Neural crest cell (in vitro differentiated cells): ENCODE measurements around the gene GDE1. TPM values are rescaled to one million over a fixed set of nuclear protein-coding genes. Genes with fewer than 3 reads are reported as not detected.

Experiments
- DNase-seq: peaks from one replicate; pipeline ENCODE4 v3.0.0; 2021; ENCODE audit warnings: low read depth, mixed read lengths, low spot score
- H3K27ac Mint-ChIP-seq: one replicate; pipeline ENCODE4 v1.8.0; 2021; ENCODE audit warnings: mild to moderate bottlenecking, mixed read lengths; ENCODE audit not compliant: unreplicated experiment
- H3K27me3 Mint-ChIP-seq: 2 replicates; pipeline ENCODE4 v1.8.0; 2021; ENCODE audit warnings: low read depth, mild to moderate bottlenecking, mixed read lengths
- H3K36me3 Mint-ChIP-seq: 2 replicates; pipeline ENCODE4 v1.8.0; 2021; ENCODE audit warnings: low read depth, mild to moderate bottlenecking, mixed read lengths
- H3K4me1 Mint-ChIP-seq: 2 replicates; pipeline ENCODE4 v1.8.0; 2021; ENCODE audit warnings: mixed read lengths
- H3K4me3 Mint-ChIP-seq: one replicate; pipeline ENCODE4 v1.8.0; 2021; ENCODE audit warnings: mild to moderate bottlenecking, mixed read lengths
- H3K9me3 Mint-ChIP-seq: 2 replicates; pipeline ENCODE4 v1.8.0; 2021; ENCODE audit warnings: mixed read lengths
- total RNA-seq: library from RNA; stranded (reverse); gene quantifications from 2 replicates; pipeline ENCODE4 v1.2.1, GENCODE V29; 2021
- TF ChIP-seq, protein P1 (sequence below): fragments of 200-600 bp; sonication (generic); conservative IDR thresholded peaks from 2 replicates; pipeline ENCODE4 v1.5.0; 2021; ENCODE audit warnings: antibody characterized with exemption, mild to moderate bottlenecking

Gene GDE1
- total RNA-seq, 1 donor from 2014 or later, result 63.2 TPM

DNA sequence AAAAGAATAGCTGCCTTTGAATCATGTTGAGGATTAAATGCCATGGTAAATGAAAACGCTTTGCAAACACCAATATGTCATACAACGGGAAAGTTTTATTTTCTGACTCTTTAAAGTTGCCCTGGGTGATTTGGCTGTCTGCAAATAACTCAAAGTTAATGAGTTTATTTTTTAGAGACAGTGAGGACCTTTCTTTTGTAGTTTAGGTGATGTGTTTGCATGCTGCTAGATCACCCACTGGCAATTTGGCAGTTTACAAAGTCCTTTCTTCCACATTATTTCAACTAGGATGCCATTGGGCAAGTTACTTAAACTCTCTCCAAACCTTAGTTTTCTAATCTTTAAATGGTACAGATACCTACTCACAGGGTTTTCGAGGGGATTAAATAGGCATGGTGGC, 37.8 kb downstream of the GDE1 start:
- H3K4me1 Mint-ChIP-seq, result peaks cover 12% of the 10 kb centered on the region
- no peak overlapping the region for H3K27ac Mint-ChIP-seq
- no peaks in the 10 kb centered on the region for H3K27me3 Mint-ChIP-seq
- DNase-seq, result no peak
- no peaks in the 10 kb centered on the region for H3K36me3 Mint-ChIP-seq
- no peaks in the 10 kb centered on the region for H3K9me3 Mint-ChIP-seq
- TF ChIP-seq, protein P1, sequence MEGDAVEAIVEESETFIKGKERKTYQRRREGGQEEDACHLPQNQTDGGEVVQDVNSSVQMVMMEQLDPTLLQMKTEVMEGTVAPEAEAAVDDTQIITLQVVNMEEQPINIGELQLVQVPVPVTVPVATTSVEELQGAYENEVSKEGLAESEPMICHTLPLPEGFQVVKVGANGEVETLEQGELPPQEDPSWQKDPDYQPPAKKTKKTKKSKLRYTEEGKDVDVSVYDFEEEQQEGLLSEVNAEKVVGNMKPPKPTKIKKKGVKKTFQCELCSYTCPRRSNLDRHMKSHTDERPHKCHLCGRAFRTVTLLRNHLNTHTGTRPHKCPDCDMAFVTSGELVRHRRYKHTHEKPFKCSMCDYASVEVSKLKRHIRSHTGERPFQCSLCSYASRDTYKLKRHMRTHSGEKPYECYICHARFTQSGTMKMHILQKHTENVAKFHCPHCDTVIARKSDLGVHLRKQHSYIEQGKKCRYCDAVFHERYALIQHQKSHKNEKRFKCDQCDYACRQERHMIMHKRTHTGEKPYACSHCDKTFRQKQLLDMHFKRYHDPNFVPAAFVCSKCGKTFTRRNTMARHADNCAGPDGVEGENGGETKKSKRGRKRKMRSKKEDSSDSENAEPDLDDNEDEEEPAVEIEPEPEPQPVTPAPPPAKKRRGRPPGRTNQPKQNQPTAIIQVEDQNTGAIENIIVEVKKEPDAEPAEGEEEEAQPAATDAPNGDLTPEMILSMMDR, result no peak
- H3K4me3 Mint-ChIP-seq, result no peak overlapping the region

DNA sequence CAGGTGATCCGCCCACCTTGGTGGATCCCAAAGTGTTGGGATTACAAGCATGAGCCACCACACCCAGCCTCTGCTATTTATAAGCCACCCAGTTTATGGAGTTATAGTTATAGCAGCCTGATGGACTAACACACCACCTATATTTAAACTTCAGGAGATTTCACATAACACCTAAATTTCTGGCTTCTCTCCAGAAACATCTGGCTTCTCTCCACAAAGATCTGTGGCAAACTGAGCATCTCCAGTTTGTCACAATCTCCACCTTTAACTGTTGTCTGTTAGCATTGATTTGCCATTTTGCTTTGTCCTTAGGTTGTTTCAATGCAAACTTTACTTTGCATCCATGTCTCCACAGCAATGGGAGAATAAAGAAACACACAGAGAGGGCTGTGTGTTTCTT, 39.6 kb downstream of the GDE1 start:
- TF ChIP-seq, protein P1, result no peak
- no peak for DNase-seq
- no peak overlapping the region for H3K4me3 Mint-ChIP-seq
- peaks cover 4% of the 10 kb centered on the region for H3K27me3 Mint-ChIP-seq
- no peaks in the 10 kb centered on the region for H3K9me3 Mint-ChIP-seq
- H3K4me1 Mint-ChIP-seq, result no peaks in the 10 kb centered on the region
- H3K36me3 Mint-ChIP-seq, result no peaks in the 10 kb centered on the region
- no peak overlapping the region for H3K27ac Mint-ChIP-seq

DNA sequence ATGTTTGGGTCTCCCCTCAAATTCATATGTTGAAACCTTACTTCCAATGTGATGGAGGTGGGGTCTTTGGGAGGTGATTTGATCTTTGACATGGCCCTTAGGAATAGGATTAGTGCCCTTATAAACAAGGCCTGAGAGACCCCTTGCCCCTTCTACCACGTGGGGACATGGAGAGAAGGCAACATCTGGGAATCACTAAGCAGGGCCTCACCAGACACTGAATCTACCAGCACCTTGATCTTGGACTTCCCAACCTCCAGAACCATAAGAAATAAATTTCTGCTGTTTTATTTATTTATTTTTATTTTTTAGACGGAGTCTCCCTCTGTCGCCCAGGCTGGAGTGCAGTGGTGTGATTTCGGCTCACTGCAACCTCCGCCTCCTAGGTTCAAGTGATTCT, 40.1 kb downstream of the GDE1 start:
- no peak for DNase-seq
- no peak overlapping the region for H3K27ac Mint-ChIP-seq
- H3K9me3 Mint-ChIP-seq, result no peaks in the 10 kb centered on the region
- no peaks in the 10 kb centered on the region for H3K4me1 Mint-ChIP-seq
- no peak overlapping the region for H3K4me3 Mint-ChIP-seq
- H3K27me3 Mint-ChIP-seq, result peaks cover 4% of the 10 kb centered on the region
- TF ChIP-seq, protein P1, result no peak
- no peaks in the 10 kb centered on the region for H3K36me3 Mint-ChIP-seq

DNA sequence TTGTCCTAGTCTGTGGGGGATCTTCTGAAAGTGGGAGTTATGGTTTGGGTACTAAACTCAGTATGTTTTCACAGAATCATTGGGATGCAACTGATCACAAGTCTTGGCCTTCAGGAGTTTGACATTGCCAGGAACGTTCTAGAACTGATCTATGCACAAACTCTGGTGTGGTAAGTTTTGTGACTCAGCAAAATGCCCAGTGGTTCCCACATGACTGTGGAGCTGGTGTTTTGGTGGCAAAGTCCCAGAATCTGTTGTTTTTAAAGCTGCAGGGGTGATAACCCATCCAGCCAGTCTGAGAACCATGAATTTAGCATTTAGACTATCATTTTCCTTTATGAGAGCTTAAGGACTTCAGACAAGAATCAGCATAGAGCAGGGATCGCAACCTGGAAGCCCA, 40.6 kb downstream of the GDE1 start:
- Mint-ChIP-seq H3K4me3 (no peak overlapping the region), H3K27ac (no peak overlapping the region), H3K27me3 (peaks cover 4% of the 10 kb centered on the region), H3K9me3 (no peaks in the 10 kb centered on the region), H3K4me1 (no peaks in the 10 kb centered on the region), H3K36me3 (no peaks in the 10 kb centered on the region)
- TF ChIP-seq, protein P1, result no peak
- DNase-seq, result no peak

DNA sequence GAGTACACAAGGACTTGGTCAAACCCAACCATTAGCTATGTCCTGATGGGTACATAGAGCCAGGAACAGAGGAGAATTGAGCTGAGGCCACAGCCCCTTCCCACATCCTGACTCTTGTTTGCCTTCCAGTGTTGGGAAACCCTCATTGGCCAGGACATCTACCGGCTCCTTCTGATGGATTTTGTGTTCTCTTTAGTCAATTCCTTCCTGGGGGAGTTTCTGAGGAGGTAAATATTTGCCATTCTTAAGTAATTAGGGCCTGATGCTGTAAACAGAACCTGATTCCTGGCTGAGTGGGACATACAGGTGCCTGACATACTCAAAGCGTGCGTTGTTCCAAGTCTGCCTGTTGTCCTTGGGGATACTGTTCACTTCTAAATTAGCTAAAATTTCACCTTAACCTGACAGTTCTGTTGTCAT, 42.6 kb downstream of the GDE1 start:
- DNase-seq, result no peak
- Mint-ChIP-seq H3K4me3 (no peak overlapping the region), H3K9me3 (no peaks in the 10 kb centered on the region), H3K36me3 (no peaks in the 10 kb centered on the region), H3K27ac (no peak overlapping the region), H3K4me1 (no peaks in the 10 kb centered on the region), H3K27me3 (peaks cover 4% of the 10 kb centered on the region)
- TF ChIP-seq, protein P1, result no peak

DNA sequence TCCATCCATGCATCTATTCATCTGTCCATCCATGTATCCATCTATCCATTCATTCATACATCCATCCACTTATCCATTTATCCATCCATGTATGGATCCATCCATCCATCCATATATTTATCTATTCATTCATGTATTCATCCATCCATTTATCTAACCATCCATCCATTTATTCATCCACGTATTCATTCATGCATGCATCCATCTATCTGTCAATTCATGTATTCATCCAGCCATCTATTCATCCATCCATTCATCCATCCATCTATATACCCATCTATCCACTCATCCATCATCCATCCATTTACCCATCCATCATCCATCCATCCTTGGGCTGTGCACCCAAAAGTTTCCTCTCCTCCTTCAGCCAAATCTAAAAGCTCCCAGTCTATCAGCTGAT, 43.4 kb downstream of the GDE1 start:
- TF ChIP-seq, protein P1, result no peak
- peaks cover 4% of the 10 kb centered on the region for H3K27me3 Mint-ChIP-seq
- no peaks in the 10 kb centered on the region for H3K4me1 Mint-ChIP-seq
- no peak overlapping the region for H3K4me3 Mint-ChIP-seq
- H3K27ac Mint-ChIP-seq, result no peak overlapping the region
- H3K9me3 Mint-ChIP-seq, result no peaks in the 10 kb centered on the region
- H3K36me3 Mint-ChIP-seq, result no peaks in the 10 kb centered on the region
- DNase-seq, result no peak
